CD14-positive monocyte (primary cell): ENCODE measurements around the gene MIA2. TPM values are rescaled to one million over a fixed set of nuclear protein-coding genes. Genes with fewer than 3 reads are reported as not detected.
"Not testable (repeated sequence)": the region's sequence is repeated elsewhere in the genome, so short reads cannot be mapped to it uniquely, and the experiment has no call there.

Source experiments
- DNase-seq, 3 donors: peaks; one replicate each; pipeline ENCODE4 v3.0.0-alpha.2; 2011 to 2022
- H2AFZ ChIP-seq: 2 replicates; pipeline ENCODE4 v1.6.0; 2012; ENCODE audit warnings: mild to moderate bottlenecking, low read depth, low read length, inconsistent platforms; ENCODE audit not compliant: insufficient read depth, poor library complexity, severe bottlenecking
- H3K27ac ChIP-seq, 2 donors: 1 replicate in 1 of 2; 2 replicates in 1 of 2; pipeline ENCODE4 v1.5.1; 2012 to 2013; ENCODE audit warnings: low read length in 2 of 2, control low read depth in 1 of 2, inconsistent platforms in 1 of 2, low read depth in 1 of 2, mild to moderate bottlenecking in 1 of 2
- H3K27me3 ChIP-seq, 2 donors: one replicate each; pipeline versions ENCODE4 v1.6.0 to v1.6.1; 2011 to 2013; ENCODE audit warnings: low read length in 2 of 2; ENCODE audit not compliant: control insufficient read depth in 2 of 2, insufficient read depth in 2 of 2
- H3K36me3 ChIP-seq, 2 donors: replicated peaks in 1 of 2; 1 replicate in 1 of 2; 2 replicates in 1 of 2; pipeline versions ENCODE4 v1.5.1 to v1.6.1; 2012 to 2013; ENCODE audit warnings: low read length in 2 of 2, control low read depth in 1 of 2, inconsistent platforms in 1 of 2, mild to moderate bottlenecking in 1 of 2; ENCODE audit not compliant: insufficient read depth in 2 of 2, control insufficient read depth in 1 of 2
- H3K4me1 ChIP-seq, 2 donors: 1 replicate in 1 of 2; 2 replicates in 1 of 2; pipeline versions ENCODE4 v1.5.1 to v1.6.1; 2012 to 2013; ENCODE audit warnings: low read length in 2 of 2, control low read depth in 1 of 2, inconsistent platforms in 1 of 2, mild to moderate bottlenecking in 1 of 2, moderate library complexity in 1 of 2; ENCODE audit not compliant: insufficient read depth in 2 of 2, control insufficient read depth in 1 of 2
- H3K4me2 ChIP-seq: replicated peaks from 2 replicates; pipeline ENCODE3; 2012; ENCODE audit warnings: low read length, moderate library complexity, mild to moderate bottlenecking; ENCODE audit not compliant: poor library complexity, severe bottlenecking; ENCODE audit errors: extremely low read depth
- H3K4me3 ChIP-seq, 3 experiments: fragments of 200-600 bp in 1 of 3; sonication (generic) in 1 of 3; replicated peaks in 1 of 3; 1 replicate in 2 of 3; 2 replicates in 1 of 3; pipeline ENCODE4 v1.5.1; 2011 to 2013; ENCODE audit warnings: low read length in 3 of 3, mild to moderate bottlenecking in 3 of 3, control low read depth in 2 of 3, low read depth in 2 of 3, inconsistent platforms in 1 of 3, moderate library complexity in 1 of 3
- H3K79me2 ChIP-seq: 2 replicates; pipeline ENCODE4 v1.6.0; 2012; ENCODE audit warnings: mild to moderate bottlenecking, control low read depth, inconsistent platforms, low read length, moderate library complexity; ENCODE audit not compliant: insufficient read depth
- H3K9ac ChIP-seq: 2 replicates; pipeline ENCODE4 v1.6.0; 2017; ENCODE audit warnings: low read length, mild to moderate bottlenecking; ENCODE audit not compliant: insufficient read depth, poor library complexity, severe bottlenecking
- H3K9me3 ChIP-seq, 2 donors: replicated peaks in 1 of 2; 1 replicate in 1 of 2; 2 replicates in 1 of 2; pipeline versions ENCODE4 v1.5.1 to v1.6.1; 2012 to 2013; ENCODE audit warnings: low read length in 2 of 2, control low read depth in 1 of 2; ENCODE audit not compliant: control insufficient read depth in 1 of 2, insufficient read depth in 1 of 2
- H4K20me1 ChIP-seq: 2 replicates; pipeline ENCODE4 v1.6.0; 2012; ENCODE audit warnings: mild to moderate bottlenecking, low read length, control low read depth, moderate library complexity; ENCODE audit not compliant: insufficient read depth
- H3K27ac Mint-ChIP-seq, 7 donors: one replicate each; pipeline ENCODE4 v1.8.0; 2020; ENCODE audit warnings: mild to moderate bottlenecking in 7 of 7, mixed read lengths in 7 of 7, moderate library complexity in 6 of 7, inconsistent platforms in 2 of 7
- H3K27me3 Mint-ChIP-seq, 3 donors: one replicate each; pipeline ENCODE4 v1.8.0; 2021 to 2022; ENCODE audit warnings: low read depth in 3 of 3, mild to moderate bottlenecking in 3 of 3, mixed read lengths in 3 of 3, moderate library complexity in 3 of 3, inconsistent platforms in 1 of 3
- H3K36me3 Mint-ChIP-seq, 2 donors: one replicate each; pipeline ENCODE4 v1.8.0; 2020; ENCODE audit warnings: mixed read lengths in 2 of 2, inconsistent platforms in 1 of 2, mild to moderate bottlenecking in 1 of 2
- H3K4me1 Mint-ChIP-seq: one replicate; pipeline ENCODE4 v1.8.0; 2020; ENCODE audit warnings: mild to moderate bottlenecking, mixed read lengths
- H3K4me3 Mint-ChIP-seq, 2 donors: one replicate each; pipeline ENCODE4 v1.8.0; 2020; ENCODE audit warnings: mild to moderate bottlenecking in 2 of 2, mixed read lengths in 2 of 2, moderate library complexity in 1 of 2
- H3K9me3 Mint-ChIP-seq, 7 donors: one replicate each; pipeline ENCODE4 v1.8.0; 2020 to 2022; ENCODE audit warnings: mixed read lengths in 7 of 7, mild to moderate bottlenecking in 6 of 7, moderate library complexity in 6 of 7, inconsistent platforms in 2 of 7
- WGBS: methylation state at CpG from one replicate; pipeline ENCODE4 v1.1.5; 2013; ENCODE audit warnings: missing lambda C conversion rate; ENCODE audit not compliant: insufficient coverage; 5-methylcytosine and 5-hydroxymethylcytosine counted together
- intact Hi-C, 2 donors: fragments of 100-400 bp; cut with micrococcal nuclease; formaldehyde crosslinking; loops; one replicate each; pipeline versions ENCODE4 v1.15.0 to v1.15.1; 2023
- polyA plus RNA-seq, 3 donors: library from polyadenylated mRNA; depleted of rRNA in 1 of 3; unstranded in 2 of 3; stranded (reverse) in 1 of 3; fragments of 300-500 nt in 2 of 3; fragments of >200 nt in 1 of 3; fragmentation: Illumina TruSeq in 2 of 3; gene quantifications; 1 replicate in 2 of 3; 2 replicates in 1 of 3; pipeline ENCODE4 v1.2.3, GENCODE V29; 2012 to 2021
- TF ChIP-seq, protein P1 (sequence below): fragments of 200-600 bp; IDR thresholded peaks from one replicate; pipeline ENCODE4 v1.8.0; 2022; ENCODE audit warnings: antibody characterized with exemption, mild to moderate bottlenecking

Gene MIA2
- polyA plus RNA-seq, 3 donors = 19.1 to 24.6 (median 20.0) TPM

DNA sequence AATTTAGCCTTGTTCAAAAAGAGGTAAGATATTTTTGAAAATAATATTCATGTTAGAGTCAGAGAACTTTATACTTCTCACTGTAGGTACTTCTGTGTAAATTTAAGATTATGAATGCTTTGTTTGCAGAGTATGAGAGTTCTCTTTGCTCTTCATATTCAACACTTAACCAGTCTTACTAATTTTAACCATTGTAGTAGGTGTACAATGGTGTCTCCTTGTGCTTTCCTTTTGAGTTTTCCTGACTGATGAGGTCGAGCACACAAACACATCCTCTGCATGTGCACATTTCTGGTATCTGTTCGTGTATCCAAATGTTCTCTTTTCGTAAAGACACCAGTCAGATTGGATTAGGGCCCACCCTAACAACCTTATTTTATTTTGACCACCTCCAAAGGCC lies 45.8 kb downstream of the MIA2 start:
- Mint-ChIP-seq H3K27ac (no peak overlapping the region), H3K9me3 (peaks cover 0 to 2% (median 0%) of the 10 kb centered on the region in 7 donors), H3K36me3 (peaks cover 55 to 69% of the 10 kb centered on the region in 2 donors), H3K4me3 (no peak overlapping the region), H3K27me3 (peaks cover 0 to 3% (median 2%) of the 10 kb centered on the region in 3 donors), H3K4me1 (peaks cover 26% of the 10 kb centered on the region)
- Histone ChIP-seq H3K36me3 (peaks cover 42 to 66% of the 10 kb centered on the region in 2 donors), H3K79me2 (peaks cover 66% of the 10 kb centered on the region), H4K20me1 (peaks cover 49% of the 10 kb centered on the region), H3K9ac (no peak overlapping the region), H3K4me3 (no peak overlapping the region), H3K27me3 (no peaks in the 10 kb centered on the region), H3K9me3 (no peaks in the 10 kb centered on the region), H3K4me1 (peaks cover 0 to 4% of the 10 kb centered on the region in 2 donors), H3K27ac (no peak overlapping the region), H2AFZ (no peak overlapping the region), H3K4me2 (no peak overlapping the region)
- WGBS = no CpG with 5 or more reads among the region's 3 CpGs
- TF ChIP-seq, protein P1, sequence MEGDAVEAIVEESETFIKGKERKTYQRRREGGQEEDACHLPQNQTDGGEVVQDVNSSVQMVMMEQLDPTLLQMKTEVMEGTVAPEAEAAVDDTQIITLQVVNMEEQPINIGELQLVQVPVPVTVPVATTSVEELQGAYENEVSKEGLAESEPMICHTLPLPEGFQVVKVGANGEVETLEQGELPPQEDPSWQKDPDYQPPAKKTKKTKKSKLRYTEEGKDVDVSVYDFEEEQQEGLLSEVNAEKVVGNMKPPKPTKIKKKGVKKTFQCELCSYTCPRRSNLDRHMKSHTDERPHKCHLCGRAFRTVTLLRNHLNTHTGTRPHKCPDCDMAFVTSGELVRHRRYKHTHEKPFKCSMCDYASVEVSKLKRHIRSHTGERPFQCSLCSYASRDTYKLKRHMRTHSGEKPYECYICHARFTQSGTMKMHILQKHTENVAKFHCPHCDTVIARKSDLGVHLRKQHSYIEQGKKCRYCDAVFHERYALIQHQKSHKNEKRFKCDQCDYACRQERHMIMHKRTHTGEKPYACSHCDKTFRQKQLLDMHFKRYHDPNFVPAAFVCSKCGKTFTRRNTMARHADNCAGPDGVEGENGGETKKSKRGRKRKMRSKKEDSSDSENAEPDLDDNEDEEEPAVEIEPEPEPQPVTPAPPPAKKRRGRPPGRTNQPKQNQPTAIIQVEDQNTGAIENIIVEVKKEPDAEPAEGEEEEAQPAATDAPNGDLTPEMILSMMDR = no peak
- intact Hi-C loops = no loop called here
- no peak for DNase-seq

DNA sequence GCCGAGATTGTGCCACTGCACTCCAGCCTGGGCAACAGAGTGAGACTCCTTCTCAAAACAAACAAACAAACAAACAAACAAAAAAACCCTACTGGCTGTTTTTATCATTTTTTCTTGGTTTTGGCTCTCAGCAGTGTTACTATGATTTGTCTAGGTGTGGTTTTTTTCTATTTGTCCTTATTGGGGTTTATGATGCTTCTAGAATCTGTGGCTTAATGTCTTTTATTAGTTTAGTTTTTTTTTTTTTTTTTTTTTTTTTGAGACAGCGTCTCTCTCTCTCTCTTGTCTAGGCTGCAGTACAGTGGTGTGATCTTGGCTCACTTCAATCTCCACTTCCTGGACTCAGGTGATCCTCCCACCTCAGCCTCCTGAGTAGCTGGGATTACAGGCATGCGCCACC lies 47.0 kb downstream of the MIA2 start:
- H3K27ac ChIP-seq, H3K4me1 ChIP-seq, H3K4me2 ChIP-seq, H3K27me3 Mint-ChIP-seq, H3K9me3 ChIP-seq, H3K4me3 Mint-ChIP-seq, H3K4me3 ChIP-seq, DNase-seq, H3K9me3 Mint-ChIP-seq, H3K27me3 ChIP-seq, intact Hi-C loops, H2AFZ ChIP-seq, H3K9ac ChIP-seq: not testable (repeated sequence)
- no CpG with 5 or more reads among the region's 3 CpGs for WGBS
- Mint-ChIP-seq H3K4me1 (peaks cover 23% of the 10 kb centered on the region), H3K27ac (peak overlapping the region in 3 of 7 donors; percentile 30 to 68 (median 55)), H3K36me3 (peaks cover 58 to 75% of the 10 kb centered on the region in 2 donors)
- Histone ChIP-seq H4K20me1 (peaks cover 39% of the 10 kb centered on the region), H3K36me3 (peaks cover 42 to 68% of the 10 kb centered on the region in 2 donors), H3K79me2 (peaks cover 54% of the 10 kb centered on the region)
